Breast epithelium (tissue), 4 donors: ENCODE data around the gene EML6. TPM values are rescaled to one million over a fixed set of nuclear protein-coding genes. Genes with fewer than 3 reads are reported as not detected.
"Not testable (repeated sequence)": the region's sequence is repeated elsewhere in the genome, so short reads cannot be mapped to it uniquely, and the experiment has no call there.

ENCODE experiments used
- DNase-seq, 2 donors: peaks; one replicate each; pipeline ENCODE4 v3.0.0-alpha.2; 2019; ENCODE audit warnings: low spot score in 2 of 2
- H3K27ac ChIP-seq, 2 donors: fragments of 200-600 bp; sonication (generic) in 1 of 2; one replicate each; pipeline ENCODE4 v1.5.1; 2016 to 2019; ENCODE audit warnings: mild to moderate bottlenecking in 1 of 2
- H3K27me3 ChIP-seq, 2 donors: fragments of 200-600 bp; sonication (generic) in 1 of 2; one replicate each; pipeline versions ENCODE4 v1.5.1 to v1.6.0; 2017 to 2019; ENCODE audit warnings: control low read depth in 1 of 2, mild to moderate bottlenecking in 1 of 2
- H3K36me3 ChIP-seq: fragments of 200-600 bp; one replicate; pipeline ENCODE4 v1.5.1; 2019
- H3K4me1 ChIP-seq, 2 donors: fragments of 200-600 bp; sonication (generic); one replicate each; pipeline ENCODE4 v1.5.1; 2016 to 2019; ENCODE audit warnings: control low read depth in 1 of 2
- H3K4me3 ChIP-seq, 3 donors: fragments of 200-600 bp; sonication (generic); 1 replicate in 2 of 3; 2 replicates in 1 of 3; pipeline ENCODE4 v1.5.1; 2016 to 2019; ENCODE audit warnings: mild to moderate bottlenecking in 3 of 3, moderate library complexity in 2 of 3
- H3K9me3 ChIP-seq, 2 donors: fragments of 200-600 bp; sonication (generic) in 1 of 2; one replicate each; pipeline ENCODE4 v1.5.1; 2016 to 2019; ENCODE audit warnings: control low read depth in 1 of 2
- POLR2A ChIP-seq: fragments of 450-650 bp; IDR thresholded peaks from one replicate; pipeline ENCODE4 v1.6.1; 2016; ENCODE audit warnings: antibody characterized with exemption, mild to moderate bottlenecking, moderate library complexity
- POLR2AphosphoS5 ChIP-seq, 3 donors: sonication (generic); formaldehyde crosslinking; IDR thresholded peaks; one replicate each; pipeline ENCODE4 v1.6.1; 2017; ENCODE audit warnings: antibody characterized with exemption in 3 of 3
- intact Hi-C: fragments of 100-400 bp; cut with DNase I; formaldehyde crosslinking; loops from one replicate; pipeline ENCODE4 v1.15.1; 2023; ENCODE audit warnings: low total_unique reads
- total RNA-seq, 3 donors: library from RNA; depleted of rRNA; stranded (reverse); fragments of >200 nt; gene quantifications; one replicate each; pipeline ENCODE4 v1.1.0, GENCODE V29; 2016
- TF ChIP-seq, protein P1 (sequence below), 3 donors: fragments of 450-650 bp; IDR thresholded peaks; one replicate each; pipeline ENCODE4 v1.5.1; 2016 to 2017; ENCODE audit warnings: antibody characterized with exemption in 3 of 3, mild to moderate bottlenecking in 3 of 3, moderate library complexity in 3 of 3

The EML6 gene
- total RNA-seq, 3 donors from 2014 or later: 1.9 to 5.9 (median 2.3) TPM

DNA sequence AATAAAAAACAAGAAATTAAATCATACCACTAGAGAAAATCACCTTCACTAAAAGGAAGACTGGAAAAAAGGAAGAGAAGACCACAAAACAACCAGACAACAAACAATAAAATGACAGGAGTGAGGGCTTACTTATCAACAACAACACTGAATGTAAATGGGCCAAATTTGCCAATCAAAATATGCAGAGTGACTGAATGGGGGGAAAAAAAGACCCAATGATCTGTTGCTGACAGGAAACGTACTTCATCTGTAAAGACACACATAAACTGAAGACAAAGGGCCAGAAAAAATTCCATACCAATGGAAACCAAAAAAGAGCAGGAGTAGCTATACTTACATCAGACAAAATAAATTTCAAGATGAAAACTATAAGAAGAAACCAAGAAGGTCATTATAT, 25.5 kb upstream of the EML6 start:
- no peak for TF ChIP-seq POLR2A
- TF ChIP-seq, protein P1, sequence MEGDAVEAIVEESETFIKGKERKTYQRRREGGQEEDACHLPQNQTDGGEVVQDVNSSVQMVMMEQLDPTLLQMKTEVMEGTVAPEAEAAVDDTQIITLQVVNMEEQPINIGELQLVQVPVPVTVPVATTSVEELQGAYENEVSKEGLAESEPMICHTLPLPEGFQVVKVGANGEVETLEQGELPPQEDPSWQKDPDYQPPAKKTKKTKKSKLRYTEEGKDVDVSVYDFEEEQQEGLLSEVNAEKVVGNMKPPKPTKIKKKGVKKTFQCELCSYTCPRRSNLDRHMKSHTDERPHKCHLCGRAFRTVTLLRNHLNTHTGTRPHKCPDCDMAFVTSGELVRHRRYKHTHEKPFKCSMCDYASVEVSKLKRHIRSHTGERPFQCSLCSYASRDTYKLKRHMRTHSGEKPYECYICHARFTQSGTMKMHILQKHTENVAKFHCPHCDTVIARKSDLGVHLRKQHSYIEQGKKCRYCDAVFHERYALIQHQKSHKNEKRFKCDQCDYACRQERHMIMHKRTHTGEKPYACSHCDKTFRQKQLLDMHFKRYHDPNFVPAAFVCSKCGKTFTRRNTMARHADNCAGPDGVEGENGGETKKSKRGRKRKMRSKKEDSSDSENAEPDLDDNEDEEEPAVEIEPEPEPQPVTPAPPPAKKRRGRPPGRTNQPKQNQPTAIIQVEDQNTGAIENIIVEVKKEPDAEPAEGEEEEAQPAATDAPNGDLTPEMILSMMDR (IDR thresholded peaks at IDR 0.05): no peak
- TF ChIP-seq POLR2AphosphoS5 (IDR thresholded peaks at IDR 0.05): no peak
- Histone ChIP-seq H3K9me3 (no peaks in the 10 kb centered on the region), H3K27me3 (no peaks in the 10 kb centered on the region), H3K36me3 (no peaks in the 10 kb centered on the region), H3K4me3 (no peak overlapping the region), H3K4me1 (no peaks in the 10 kb centered on the region), H3K27ac (no peak overlapping the region)
- intact Hi-C loops: loop anchor here (5.0 kb wide), 1 partner anchor 834 kb away; no protein-coding TSS in a partner anchor
- DNase-seq: no peak

DNA sequence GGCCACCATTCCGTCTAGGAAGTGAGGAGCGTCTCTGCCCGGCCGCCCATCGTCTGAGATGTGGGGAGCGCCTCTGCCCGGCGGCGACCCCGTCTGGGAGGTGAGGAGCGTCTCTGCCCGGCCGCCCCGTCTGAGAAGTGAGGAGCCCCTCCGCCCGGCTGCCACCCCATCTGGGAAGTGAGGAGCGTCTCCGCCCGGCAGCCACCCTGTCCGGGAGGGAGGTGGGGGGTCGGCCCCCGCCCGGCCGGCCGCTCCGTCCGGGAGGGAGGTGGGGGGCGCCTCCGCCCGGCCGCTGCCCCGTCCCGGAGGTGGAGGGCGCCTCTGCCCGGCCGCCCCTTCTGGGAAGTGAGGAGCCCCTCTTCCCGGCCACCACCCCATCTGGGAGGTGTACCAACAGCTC, 24.5 kb upstream of the EML6 start:
- not testable (repeated sequence) for H3K27ac ChIP-seq, H3K27me3 ChIP-seq, H3K36me3 ChIP-seq, H3K4me3 ChIP-seq, H3K4me1 ChIP-seq, H3K9me3 ChIP-seq, DNase-seq
- intact Hi-C loops: loop anchor here (5.0 kb wide), 1 partner anchor 833 kb away; no protein-coding TSS in a partner anchor

DNA sequence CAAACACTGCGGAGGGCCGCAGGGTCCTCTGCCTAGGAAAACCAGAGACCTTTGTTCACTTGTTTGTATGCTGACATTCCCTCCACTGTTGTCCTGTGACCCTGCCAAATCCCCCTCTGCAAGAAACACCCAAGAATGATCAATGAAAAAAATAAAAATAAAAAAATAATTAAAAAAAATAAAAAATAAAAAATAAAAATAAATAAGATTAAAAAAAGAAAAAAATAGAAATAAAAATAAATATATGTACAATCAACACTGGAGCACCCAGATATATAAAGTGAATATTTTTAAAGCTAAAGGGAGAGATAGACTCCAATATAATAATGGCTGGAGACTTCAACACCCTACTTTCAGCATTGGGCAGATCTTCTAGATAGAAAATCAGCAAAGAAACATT, 23.8 kb upstream of the EML6 start:
- TF ChIP-seq POLR2AphosphoS5 (IDR thresholded peaks at IDR 0.05) (no peak), POLR2A (no peak)
- TF ChIP-seq, protein P1 (IDR thresholded peaks at IDR 0.05): no peak
- no peaks in the 10 kb centered on the region for H3K27me3 ChIP-seq
- no peaks in the 10 kb centered on the region for H3K9me3 ChIP-seq
- no peaks in the 10 kb centered on the region for H3K36me3 ChIP-seq
- no peak for DNase-seq
- H3K4me3 ChIP-seq: no peak overlapping the region
- no peak overlapping the region for H3K27ac ChIP-seq
- no peaks in the 10 kb centered on the region for H3K4me1 ChIP-seq
- intact Hi-C loops: loop anchor here (5.0 kb wide), 1 partner anchor 833 kb away; no protein-coding TSS in a partner anchor

DNA sequence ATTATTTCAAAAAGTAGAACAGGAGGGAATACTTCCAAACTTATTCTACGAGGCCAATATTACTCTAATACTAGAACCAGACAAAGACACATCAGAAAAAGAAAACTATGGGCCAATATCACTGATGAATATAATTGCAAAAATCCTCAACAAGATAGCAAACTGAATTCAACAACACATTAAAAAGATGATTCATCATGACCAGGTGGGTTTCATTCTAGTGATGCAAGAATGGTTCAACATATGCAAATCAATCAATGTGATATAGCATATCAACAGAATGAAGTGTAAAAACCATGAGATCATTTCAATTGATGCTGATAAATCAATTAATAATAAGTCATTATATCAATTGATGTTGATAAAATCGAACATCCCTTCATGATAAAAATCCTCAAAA, 22.4 kb upstream of the EML6 start:
- H3K4me1 ChIP-seq: no peaks in the 10 kb centered on the region
- H3K4me3 ChIP-seq: no peak overlapping the region
- DNase-seq: no peak
- H3K27ac ChIP-seq: no peak overlapping the region
- intact Hi-C loops: no loop called here
- TF ChIP-seq POLR2A (no peak), POLR2AphosphoS5 (IDR thresholded peaks at IDR 0.05) (no peak)
- TF ChIP-seq, protein P1 (IDR thresholded peaks at IDR 0.05): no peak
- no peaks in the 10 kb centered on the region for H3K36me3 ChIP-seq
- no peaks in the 10 kb centered on the region for H3K9me3 ChIP-seq
- H3K27me3 ChIP-seq: no peaks in the 10 kb centered on the region

DNA sequence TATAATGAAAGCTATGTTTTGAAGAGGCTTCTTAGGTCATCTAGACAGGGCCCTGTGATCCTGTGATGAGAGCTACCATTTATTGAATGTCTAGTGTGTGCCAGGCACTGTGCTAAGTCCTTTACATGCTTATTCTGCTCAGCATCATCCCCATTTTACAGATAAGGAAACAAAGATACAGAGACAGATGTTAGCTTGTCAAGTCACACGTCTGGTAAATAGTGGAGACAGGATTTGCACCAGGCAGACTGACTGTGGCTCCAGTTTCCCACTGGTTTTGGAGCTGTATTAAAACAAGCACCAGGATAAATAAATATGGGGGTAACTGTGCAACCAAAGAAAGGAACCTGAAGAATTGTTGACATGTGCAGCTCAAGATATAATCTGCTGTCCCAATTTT, 19.2 kb upstream of the EML6 start:
- intact Hi-C loops: no loop called here
- no peak overlapping the region for H3K27ac ChIP-seq
- TF ChIP-seq, protein P1 (IDR thresholded peaks at IDR 0.05): no peak
- TF ChIP-seq POLR2AphosphoS5 (IDR thresholded peaks at IDR 0.05) (no peak), POLR2A (no peak)

More for the DNA sequence above, 19.2 kb upstream of the EML6 start:
- no peak overlapping the region for H3K4me3 ChIP-seq
- H3K4me1 ChIP-seq: no peaks in the 10 kb centered on the region
- H3K27me3 ChIP-seq: no peaks in the 10 kb centered on the region
- no peaks in the 10 kb centered on the region for H3K9me3 ChIP-seq
- no peak for DNase-seq
- H3K36me3 ChIP-seq: no peaks in the 10 kb centered on the region
